ENCODE results near the gene TMEM97.

DNA sequence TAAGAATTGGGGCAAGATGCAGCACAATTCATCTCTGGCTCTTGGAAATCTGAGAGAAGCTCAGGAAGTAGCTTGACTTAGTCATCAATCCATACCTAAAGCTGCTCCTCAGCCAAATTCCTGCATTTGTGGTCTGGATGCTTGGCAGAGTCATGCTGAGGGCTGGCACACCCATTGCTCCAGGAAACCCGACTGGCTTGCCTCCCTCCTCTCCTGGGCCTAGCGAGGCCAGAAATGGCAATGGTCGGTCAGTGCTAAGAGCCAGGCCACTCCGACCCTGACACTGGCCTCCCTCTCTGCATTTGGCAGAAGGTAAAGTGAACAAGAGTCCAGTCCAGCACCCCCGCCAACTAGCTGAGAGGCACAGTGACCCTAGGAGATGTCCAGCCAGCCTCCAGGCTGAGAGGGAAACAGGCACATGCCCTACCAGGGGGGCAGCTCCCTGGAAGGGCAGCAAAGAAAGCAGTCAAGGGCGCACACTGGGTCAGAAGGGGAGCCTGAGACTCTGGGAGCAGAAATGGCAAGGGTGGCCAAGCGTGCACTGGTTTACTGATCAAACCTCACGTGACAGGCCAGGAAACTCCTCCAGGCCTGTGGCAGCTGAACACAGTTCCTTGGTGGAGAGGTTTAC is 28.4 kb downstream of the TMEM97 start:
- TF ChIP-seq, protein P1, sequence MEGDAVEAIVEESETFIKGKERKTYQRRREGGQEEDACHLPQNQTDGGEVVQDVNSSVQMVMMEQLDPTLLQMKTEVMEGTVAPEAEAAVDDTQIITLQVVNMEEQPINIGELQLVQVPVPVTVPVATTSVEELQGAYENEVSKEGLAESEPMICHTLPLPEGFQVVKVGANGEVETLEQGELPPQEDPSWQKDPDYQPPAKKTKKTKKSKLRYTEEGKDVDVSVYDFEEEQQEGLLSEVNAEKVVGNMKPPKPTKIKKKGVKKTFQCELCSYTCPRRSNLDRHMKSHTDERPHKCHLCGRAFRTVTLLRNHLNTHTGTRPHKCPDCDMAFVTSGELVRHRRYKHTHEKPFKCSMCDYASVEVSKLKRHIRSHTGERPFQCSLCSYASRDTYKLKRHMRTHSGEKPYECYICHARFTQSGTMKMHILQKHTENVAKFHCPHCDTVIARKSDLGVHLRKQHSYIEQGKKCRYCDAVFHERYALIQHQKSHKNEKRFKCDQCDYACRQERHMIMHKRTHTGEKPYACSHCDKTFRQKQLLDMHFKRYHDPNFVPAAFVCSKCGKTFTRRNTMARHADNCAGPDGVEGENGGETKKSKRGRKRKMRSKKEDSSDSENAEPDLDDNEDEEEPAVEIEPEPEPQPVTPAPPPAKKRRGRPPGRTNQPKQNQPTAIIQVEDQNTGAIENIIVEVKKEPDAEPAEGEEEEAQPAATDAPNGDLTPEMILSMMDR (IDR thresholded peaks at IDR 0.05): no peak
- TF ChIP-seq POLR2A (IDR thresholded peaks at IDR 0.05) (no peak), EP300 (IDR thresholded peaks at IDR 0.05) (no peak)

All from ovary (tissue), 3 donors.